ENCODE measurements around the gene XNDC1N.

The XNDC1N gene

DNA sequence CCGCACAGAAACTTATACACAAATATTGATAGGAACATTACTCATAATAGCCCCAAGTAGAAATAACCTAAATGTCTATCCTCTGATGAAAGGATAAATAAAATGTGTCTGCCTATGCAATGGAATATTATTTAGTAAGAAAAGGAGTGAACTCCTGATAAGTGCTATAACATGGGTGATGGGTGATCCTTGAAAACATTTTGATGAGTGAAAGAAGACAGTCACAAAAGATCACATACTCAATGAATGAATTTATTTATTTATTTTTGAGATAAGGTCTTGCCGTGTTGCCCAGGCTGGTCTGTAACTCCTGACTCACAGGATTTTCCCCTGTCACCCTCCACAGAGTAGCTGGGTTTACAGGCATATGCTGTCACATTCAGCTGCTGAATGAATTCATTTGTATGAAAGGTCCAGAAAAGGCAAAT is 17.8 kb upstream of the XNDC1N start:
- Histone ChIP-seq H3K36me3 (replicated peaks) (no peaks in the 10 kb centered on the region), H3K9me3 (no peaks in the 10 kb centered on the region), H3K27me3 (ENCODE audit: low read depth) (no peaks in the 10 kb centered on the region), H3K4me3 (no peak overlapping the region), H3K4me1 (peaks cover 12% of the 10 kb centered on the region)
- in situ Hi-C loops (cut with MboI; ENCODE audit: low sequenced_read_pairs) = no loop called here
- DNase-seq (ENCODE audit: low spot score in 2 of 2) = no peak

DNA sequence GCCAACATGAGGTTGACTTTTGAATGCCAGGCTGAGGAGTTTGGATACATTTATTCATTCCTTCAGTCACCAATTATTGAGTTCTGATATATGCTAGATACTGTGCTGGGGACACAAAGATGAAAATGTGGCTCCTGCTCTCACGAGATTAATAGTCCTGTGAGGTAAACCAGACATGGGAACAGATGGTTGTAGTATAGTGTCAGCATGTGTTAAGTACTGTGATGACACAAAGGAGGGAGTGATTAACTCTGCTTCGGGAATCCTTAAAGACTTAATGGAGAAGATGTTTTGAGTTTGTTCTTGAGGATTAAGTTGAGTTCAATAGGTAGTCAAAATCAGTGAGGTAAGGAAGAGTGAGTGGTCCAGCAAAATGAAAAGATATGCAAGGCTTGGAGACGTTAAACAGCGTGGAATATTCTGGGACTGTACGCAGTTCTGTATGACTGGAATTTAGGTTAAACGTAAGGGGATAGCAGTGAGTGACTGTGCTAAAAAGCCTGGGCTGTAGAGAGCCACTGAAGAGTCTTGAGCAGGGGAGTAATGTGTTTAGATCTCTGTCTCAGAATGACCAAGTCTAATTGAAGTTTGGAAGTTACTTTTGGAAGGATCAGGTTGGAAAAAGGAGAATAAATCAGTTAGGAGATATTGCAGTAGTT is 12.3 kb upstream of the XNDC1N start:
- in situ Hi-C loops (cut with MboI; ENCODE audit: low sequenced_read_pairs) = no loop called here
- peaks cover 3% of the 10 kb centered on the region; the same call in 1 of the 2 replicates for H3K4me1 ChIP-seq
- no peak for DNase-seq (ENCODE audit: low spot score in 2 of 2)
- H3K27me3 ChIP-seq (ENCODE audit: low read depth) = no peaks in the 10 kb centered on the region
- no peaks in the 10 kb centered on the region for H3K9me3 ChIP-seq
- no peak overlapping the region for H3K4me3 ChIP-seq
- 0 out of 2 replicates have a peak, but pooled peaks cover 3% of the 10 kb centered on the region for H3K36me3 ChIP-seq (replicated peaks)

GRCh38 chr11:71937826-71938225 is 9.4 kb upstream of the XNDC1N start:
- in situ Hi-C loops (cut with MboI; ENCODE audit: low sequenced_read_pairs) = no loop called here
- DNase-seq (ENCODE audit: low spot score in 2 of 2) = no peak

GRCh38 chr11:71936825-71937224 is 8.4 kb upstream of the XNDC1N start:
- Histone ChIP-seq H3K4me3 (no peak overlapping the region), H3K9me3 (no peaks in the 10 kb centered on the region), H3K36me3 (replicated peaks) (peaks cover 3% of the 10 kb centered on the region; the same call in 1 of the 2 replicates), H3K4me1 (peaks cover 3% of the 10 kb centered on the region; the same call in 1 of the 2 replicates), H3K27me3 (ENCODE audit: low read depth) (no peaks in the 10 kb centered on the region)
- DNase-seq (ENCODE audit: low spot score in 2 of 2) = no peak
- in situ Hi-C loops (cut with MboI; ENCODE audit: low sequenced_read_pairs) = no loop called here

More at GRCh38 chr11:71937826-71938225, 9.4 kb upstream of the XNDC1N start:
- Histone ChIP-seq H3K9me3 (no peaks in the 10 kb centered on the region), H3K4me1 (peaks cover 3% of the 10 kb centered on the region; the same call in 1 of the 2 replicates), H3K36me3 (replicated peaks) (peaks cover 3% of the 10 kb centered on the region; the same call in 1 of the 2 replicates), H3K4me3 (no peak overlapping the region), H3K27me3 (ENCODE audit: low read depth) (no peaks in the 10 kb centered on the region)

- DNase-seq (ENCODE audit: low spot score in 2 of 2) = no peak
- peaks cover 9% of the 10 kb centered on the region for H3K4me1 ChIP-seq
- H3K27me3 ChIP-seq (ENCODE audit: low read depth) = no peaks in the 10 kb centered on the region
- no peaks in the 10 kb centered on the region for H3K9me3 ChIP-seq
- H3K36me3 ChIP-seq (replicated peaks) = peaks cover 3% of the 10 kb centered on the region; the same call in 1 of the 2 replicates
- in situ Hi-C loops (cut with MboI; ENCODE audit: low sequenced_read_pairs) = no loop called here
- H3K4me3 ChIP-seq = no peak overlapping the region
Observed at GRCh38 chr11:71935338-71935925, 7.0 kb upstream of the XNDC1N start.

DNA sequence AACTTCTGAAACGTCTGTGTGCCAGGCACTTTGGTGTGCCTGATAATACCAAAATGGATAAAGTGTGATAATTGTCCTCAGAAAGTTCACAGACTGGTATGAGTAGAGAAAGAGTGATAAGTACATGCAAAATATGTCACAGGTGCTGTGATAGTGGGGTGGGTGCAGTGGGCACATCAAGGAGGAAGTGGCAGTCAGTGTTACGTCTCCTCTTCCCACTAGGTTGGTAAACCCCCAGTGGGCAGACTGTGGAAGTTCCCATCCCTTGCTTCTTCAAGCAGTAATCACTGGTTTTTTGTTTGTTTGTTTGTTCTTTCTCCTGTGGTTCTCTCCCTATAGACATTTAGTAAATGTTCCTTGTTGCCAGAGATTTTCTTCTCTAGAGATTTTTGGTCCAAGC is 5.8 kb upstream of the XNDC1N start:
- H3K36me3 ChIP-seq (replicated peaks) = no peaks in the 10 kb centered on the region; the same call in 1 of the 2 replicates
- DNase-seq (ENCODE audit: low spot score in 2 of 2) = no peak

GRCh38 chr11:71933141-71933933 is 4.9 kb upstream of the XNDC1N start:
- no peaks in the 10 kb centered on the region; the same call in 1 of the 2 replicates for H3K36me3 ChIP-seq (replicated peaks)
- no peaks in the 10 kb centered on the region for H3K27me3 ChIP-seq (ENCODE audit: low read depth)
- H3K9me3 ChIP-seq = no peaks in the 10 kb centered on the region
- no peak for DNase-seq (ENCODE audit: low spot score in 2 of 2)
- in situ Hi-C loops (cut with MboI; ENCODE audit: low sequenced_read_pairs) = no loop called here
- H3K4me3 ChIP-seq = no peak overlapping the region
- peaks cover 10% of the 10 kb centered on the region for H3K4me1 ChIP-seq

More for the DNA sequence above, 5.8 kb upstream of the XNDC1N start:
- peaks cover 10% of the 10 kb centered on the region for H3K4me1 ChIP-seq
- no peaks in the 10 kb centered on the region for H3K27me3 ChIP-seq (ENCODE audit: low read depth)
- H3K9me3 ChIP-seq = no peaks in the 10 kb centered on the region
- in situ Hi-C loops (cut with MboI; ENCODE audit: low sequenced_read_pairs) = no loop called here
- no peak overlapping the region for H3K4me3 ChIP-seq

- no peaks in the 10 kb centered on the region for H3K27me3 ChIP-seq (ENCODE audit: low read depth)
- H3K9me3 ChIP-seq = no peaks in the 10 kb centered on the region
- H3K36me3 ChIP-seq (replicated peaks) = peaks cover 5% of the 10 kb centered on the region
- no peak for DNase-seq (ENCODE audit: low spot score in 2 of 2)
- H3K4me1 ChIP-seq = peaks cover 12% of the 10 kb centered on the region
- no peak overlapping the region for H3K4me3 ChIP-seq
- in situ Hi-C loops (cut with MboI; ENCODE audit: low sequenced_read_pairs) = no loop called here
Observed at GRCh38 chr11:71931245-71931602, 2.8 kb upstream of the XNDC1N start.

GRCh38 chr11:71930556-71931244 is 2.3 kb upstream of the XNDC1N start:
- Histone ChIP-seq H3K9me3 (no peaks in the 10 kb centered on the region), H3K4me1 (peaks cover 12% of the 10 kb centered on the region), H3K36me3 (replicated peaks) (peaks cover 6% of the 10 kb centered on the region), H3K4me3 (no peak overlapping the region), H3K27me3 (ENCODE audit: low read depth) (no peaks in the 10 kb centered on the region)
- in situ Hi-C loops (cut with MboI; ENCODE audit: low sequenced_read_pairs) = no loop called here
- no peak for DNase-seq (ENCODE audit: low spot score in 2 of 2)

DNA sequence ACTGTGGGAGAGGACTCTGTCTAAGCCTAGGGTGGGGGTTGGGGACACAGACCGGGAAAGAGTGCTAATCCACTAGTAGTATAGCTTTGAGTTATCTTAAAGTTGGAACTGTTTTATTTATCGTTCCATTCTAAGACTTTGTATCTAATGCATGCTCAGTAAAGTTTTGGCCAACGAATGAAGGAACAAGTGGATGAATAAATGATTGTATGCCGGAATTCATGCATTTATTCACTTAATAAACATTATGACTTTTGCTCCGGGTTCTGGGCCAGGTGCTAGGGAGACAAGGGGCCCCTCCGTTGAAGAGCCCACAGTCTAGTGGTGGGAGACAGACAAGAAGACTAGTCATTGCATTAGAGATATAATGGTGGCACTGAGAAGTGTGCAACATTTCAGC is 1.1 kb upstream of the XNDC1N start:
- Histone ChIP-seq H3K4me3 (peak overlapping the region; percentile 80), H3K9me3 (no peaks in the 10 kb centered on the region), H3K4me1 (peaks cover 12% of the 10 kb centered on the region), H3K27me3 (ENCODE audit: low read depth) (no peaks in the 10 kb centered on the region), H3K36me3 (replicated peaks) (peaks cover 11% of the 10 kb centered on the region)
- in situ Hi-C loops (cut with MboI; ENCODE audit: low sequenced_read_pairs) = no loop called here
- no peak for DNase-seq (ENCODE audit: low spot score in 2 of 2)

- no peaks in the 10 kb centered on the region for H3K9me3 ChIP-seq
- no peaks in the 10 kb centered on the region for H3K27me3 ChIP-seq (ENCODE audit: low read depth)
- H3K36me3 ChIP-seq (replicated peaks) = peaks cover 11% of the 10 kb centered on the region
- H3K4me3 ChIP-seq = peak within 1 kb of the TSS; percentile 80
- DNase-seq (ENCODE audit: low spot score in 2 of 2) = peak; percentile 96 to 99
- in situ Hi-C loops (cut with MboI; ENCODE audit: low sequenced_read_pairs) = no loop called here
- peaks cover 12% of the 10 kb centered on the region for H3K4me1 ChIP-seq
Observed at GRCh38 chr11:71928737-71929443, 496 bp upstream of the XNDC1N start, which contains the start of gene RNF121. Gene RNF121 (plus strand): TSS chr11:71929046. CDS start chr11:71929062, 16 bp downstream.

GRCh38 chr11:71917646-71918140 is 10.7 kb downstream of the XNDC1N start:
- in situ Hi-C loops (cut with MboI; ENCODE audit: low sequenced_read_pairs) = no loop called here
- Histone ChIP-seq H3K27me3 (ENCODE audit: low read depth) (no peaks in the 10 kb centered on the region), H3K4me1 (no peaks in the 10 kb centered on the region), H3K36me3 (replicated peaks) (peaks cover 42% of the 10 kb centered on the region), H3K9me3 (no peaks in the 10 kb centered on the region), H3K4me3 (no peak overlapping the region)
- DNase-seq (ENCODE audit: low spot score in 2 of 2) = no peak

Data from HAP-1 (cell line).